ENCODE measurements around the gene AOPEP.

Gene AOPEP

DNA sequence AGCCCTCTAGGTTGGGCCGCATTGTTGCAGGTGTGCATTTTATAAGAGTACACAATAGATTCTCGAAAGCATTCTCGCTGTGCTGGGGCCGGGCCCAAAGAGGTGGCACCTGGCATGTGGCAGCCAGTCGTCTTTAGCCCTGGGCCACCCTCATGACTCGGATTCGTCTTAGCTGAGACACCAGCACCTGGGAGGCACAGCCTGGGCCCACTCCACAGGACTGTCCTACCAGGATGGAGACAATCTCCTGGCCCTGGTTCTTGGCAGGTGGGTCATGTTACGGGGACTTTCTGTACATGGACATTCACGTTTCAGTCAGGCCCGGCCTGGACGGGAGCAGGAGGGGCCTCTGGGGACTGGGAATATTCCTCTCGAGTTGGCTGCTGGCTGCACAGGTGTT, 378.5 kb downstream of the AOPEP start:
- FAIRE-seq = no peak
- TF ChIP-seq, protein P1, sequence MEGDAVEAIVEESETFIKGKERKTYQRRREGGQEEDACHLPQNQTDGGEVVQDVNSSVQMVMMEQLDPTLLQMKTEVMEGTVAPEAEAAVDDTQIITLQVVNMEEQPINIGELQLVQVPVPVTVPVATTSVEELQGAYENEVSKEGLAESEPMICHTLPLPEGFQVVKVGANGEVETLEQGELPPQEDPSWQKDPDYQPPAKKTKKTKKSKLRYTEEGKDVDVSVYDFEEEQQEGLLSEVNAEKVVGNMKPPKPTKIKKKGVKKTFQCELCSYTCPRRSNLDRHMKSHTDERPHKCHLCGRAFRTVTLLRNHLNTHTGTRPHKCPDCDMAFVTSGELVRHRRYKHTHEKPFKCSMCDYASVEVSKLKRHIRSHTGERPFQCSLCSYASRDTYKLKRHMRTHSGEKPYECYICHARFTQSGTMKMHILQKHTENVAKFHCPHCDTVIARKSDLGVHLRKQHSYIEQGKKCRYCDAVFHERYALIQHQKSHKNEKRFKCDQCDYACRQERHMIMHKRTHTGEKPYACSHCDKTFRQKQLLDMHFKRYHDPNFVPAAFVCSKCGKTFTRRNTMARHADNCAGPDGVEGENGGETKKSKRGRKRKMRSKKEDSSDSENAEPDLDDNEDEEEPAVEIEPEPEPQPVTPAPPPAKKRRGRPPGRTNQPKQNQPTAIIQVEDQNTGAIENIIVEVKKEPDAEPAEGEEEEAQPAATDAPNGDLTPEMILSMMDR (IDR thresholded peaks at IDR 0.05; ENCODE audit: insufficient read depth, missing control alignments) = no peak

DNA sequence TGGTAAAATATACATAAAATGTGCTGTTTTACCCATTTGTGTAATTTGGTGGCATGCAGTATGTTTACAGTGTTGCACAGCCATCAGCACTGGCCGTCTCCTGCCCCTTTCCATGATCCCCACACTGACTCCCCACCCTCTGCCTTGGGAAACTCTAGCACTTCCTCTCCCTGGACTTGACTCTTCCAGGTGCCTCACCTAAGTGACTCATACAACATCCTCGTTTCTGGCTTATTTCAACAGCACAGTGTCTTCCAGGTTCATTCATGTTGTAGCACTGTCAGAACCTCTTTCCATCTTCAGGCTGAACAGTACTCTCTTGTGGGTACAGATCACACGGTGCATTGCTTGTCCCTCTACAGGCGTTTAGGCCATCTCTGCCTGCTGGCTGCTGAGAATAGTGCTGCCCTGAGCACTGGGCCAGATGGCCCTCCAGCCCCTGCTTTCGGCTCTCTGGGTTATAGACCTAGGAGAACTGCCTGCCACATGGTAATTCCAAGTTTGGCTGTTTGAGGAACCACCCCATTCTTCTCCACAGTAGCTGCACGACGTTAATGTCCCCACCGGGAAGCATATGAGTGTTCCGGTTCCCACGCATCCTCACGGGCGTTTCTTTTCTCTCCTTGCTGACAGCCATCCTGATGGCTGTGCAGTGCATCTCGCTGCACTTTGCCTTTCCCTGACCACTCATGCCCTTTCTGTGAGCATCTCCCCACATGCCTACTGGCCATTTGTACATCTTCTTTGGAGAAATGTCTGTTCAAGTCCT, 379.2 kb downstream of the AOPEP start:
- DNase-seq (ENCODE audit: insufficient read length, low spot score) (no peak), FAIRE-seq (no peak)
- TF ChIP-seq, protein P1 (IDR thresholded peaks at IDR 0.05; ENCODE audit: insufficient read depth, missing control alignments) = no peak

More for the DNA sequence above, 378.5 kb downstream of the AOPEP start:
- DNase-seq (ENCODE audit: insufficient read length, low spot score) = no peak

- TF ChIP-seq, protein P1 (IDR thresholded peaks at IDR 0.05; ENCODE audit: insufficient read depth, missing control alignments) = no peak
- DNase-seq (ENCODE audit: insufficient read length, low spot score) (no peak), FAIRE-seq (no peak)
Measured at GRCh38 chr9:95107001-95107749, 380.7 kb downstream of the AOPEP start.

- TF ChIP-seq, protein P1 (IDR thresholded peaks at IDR 0.05; ENCODE audit: insufficient read depth, missing control alignments) = no peak
- no peak for FAIRE-seq
- no peak for DNase-seq (ENCODE audit: insufficient read length, low spot score)
Measured at GRCh38 chr9:95107976-95108375, 381.5 kb downstream of the AOPEP start.

DNA sequence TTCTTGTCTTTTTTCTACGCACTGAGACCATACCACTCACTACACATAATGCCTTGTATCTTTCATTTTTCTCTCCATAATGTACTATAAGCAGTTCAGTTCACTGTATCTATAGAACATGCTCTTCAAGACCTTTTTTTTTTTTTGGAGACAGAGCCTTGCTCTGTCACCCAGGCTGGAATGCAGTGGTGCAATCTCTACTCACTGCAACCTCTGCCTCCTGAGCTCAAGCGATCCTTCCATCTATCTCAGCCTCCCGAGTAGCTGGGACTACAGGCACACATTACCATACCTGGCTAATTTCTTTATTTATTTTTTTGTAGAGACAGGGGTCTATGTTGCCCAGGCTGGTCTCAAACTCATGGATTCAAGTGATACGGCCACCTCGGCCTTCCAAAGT, 382.3 kb downstream of the AOPEP start:
- FAIRE-seq = no peak

DNA sequence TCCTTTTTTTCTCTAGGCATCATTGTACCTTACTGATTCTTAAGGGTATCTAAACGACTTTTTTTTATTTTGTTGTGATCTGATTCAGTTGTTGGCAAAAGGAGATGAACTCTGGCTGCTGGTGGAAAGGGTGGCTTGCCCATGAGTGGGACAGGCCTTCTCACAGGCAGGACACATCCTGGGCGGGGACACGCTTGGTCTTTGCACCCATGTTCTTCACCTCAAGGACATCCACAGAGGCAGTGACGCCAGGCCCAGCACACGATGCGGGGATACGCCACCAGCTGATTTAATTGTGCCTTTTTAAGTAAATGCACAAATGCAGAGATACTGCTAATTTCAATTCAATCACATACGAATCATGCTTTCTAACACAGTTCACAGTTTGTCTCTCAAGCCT, 383.0 kb downstream of the AOPEP start:
- DNase-seq (ENCODE audit: insufficient read length, low spot score) (no peak), FAIRE-seq (no peak)
- TF ChIP-seq, protein P1 (IDR thresholded peaks at IDR 0.05; ENCODE audit: insufficient read depth, missing control alignments) = no peak

More for the DNA sequence above, 382.3 kb downstream of the AOPEP start:
- no peak for DNase-seq (ENCODE audit: insufficient read length, low spot score)
- TF ChIP-seq, protein P1 (IDR thresholded peaks at IDR 0.05; ENCODE audit: insufficient read depth, missing control alignments) = no peak

Measured in D721Med (cell line).